Measurements from ENCODE around the gene PHLDA3.
"Not testable (repeated sequence)": the region's sequence is repeated elsewhere in the genome, so short reads cannot be mapped to it uniquely, and the experiment has no call there.

The PHLDA3 gene

DNA sequence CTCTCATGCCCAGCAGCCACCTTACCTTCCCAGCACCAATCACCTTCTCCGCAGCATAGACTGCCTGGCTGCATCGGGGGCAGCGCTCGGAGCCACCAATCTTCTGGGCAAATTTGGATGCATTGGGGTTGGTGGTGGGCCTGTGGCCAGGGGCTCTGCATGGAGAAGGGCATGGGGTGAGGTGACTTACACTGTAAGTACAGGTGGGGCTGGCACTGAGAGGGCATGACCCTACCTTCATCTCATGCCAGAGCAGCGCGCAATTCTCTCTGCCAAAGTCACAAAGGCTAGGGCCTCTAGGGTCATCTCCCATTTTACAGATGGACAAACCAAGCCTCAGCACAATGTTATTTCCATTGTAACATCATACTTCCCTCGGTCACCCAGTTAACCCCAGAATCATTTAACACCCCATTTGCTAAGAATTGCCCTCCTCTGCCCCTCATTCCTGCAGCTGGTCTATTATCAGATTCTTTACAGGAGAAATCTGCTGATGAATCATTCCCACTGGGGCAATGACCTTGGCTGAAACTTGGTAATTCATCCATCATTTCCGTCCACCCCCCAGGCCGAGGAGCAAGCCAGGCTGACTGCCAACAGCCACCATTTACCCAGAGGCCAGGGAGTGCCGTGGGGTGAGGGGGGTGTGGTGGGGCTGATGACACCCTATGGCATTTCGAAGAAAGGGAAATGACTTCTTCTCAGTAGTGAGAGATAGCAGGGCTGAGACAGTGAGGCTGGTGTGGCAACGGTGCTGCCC is 20.0 kb upstream of the PHLDA3 start:
- no peak overlapping the region for H3K4me3 ChIP-seq (ENCODE audit: low read depth, low read length)

GRCh38 chr1:201487742-201488141 is 18.8 kb upstream of the PHLDA3 start:
- H3K4me3 ChIP-seq (ENCODE audit: low read depth, low read length) = no peak overlapping the region

DNA sequence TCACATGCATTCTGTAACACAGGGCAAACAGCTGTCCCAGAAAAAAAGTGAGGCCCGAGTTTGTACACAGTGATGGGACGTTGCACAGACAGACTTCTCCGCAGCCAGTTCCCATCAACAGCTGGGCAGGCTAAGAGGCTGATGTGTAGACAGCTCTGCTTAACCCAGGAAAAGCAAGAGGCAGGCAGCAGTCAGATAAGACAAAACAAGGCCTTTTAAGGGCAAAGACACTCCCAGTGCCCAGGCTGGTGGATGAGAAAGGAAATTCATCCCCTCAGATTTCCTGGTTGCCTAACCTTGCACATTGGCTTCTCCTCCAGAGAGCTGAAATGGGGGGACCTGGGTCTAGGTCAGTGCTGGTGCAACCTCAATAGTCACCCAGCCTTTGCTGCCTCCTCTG is 17.2 kb upstream of the PHLDA3 start:
- no peak overlapping the region for H3K4me3 ChIP-seq (ENCODE audit: low read depth, low read length)

DNA sequence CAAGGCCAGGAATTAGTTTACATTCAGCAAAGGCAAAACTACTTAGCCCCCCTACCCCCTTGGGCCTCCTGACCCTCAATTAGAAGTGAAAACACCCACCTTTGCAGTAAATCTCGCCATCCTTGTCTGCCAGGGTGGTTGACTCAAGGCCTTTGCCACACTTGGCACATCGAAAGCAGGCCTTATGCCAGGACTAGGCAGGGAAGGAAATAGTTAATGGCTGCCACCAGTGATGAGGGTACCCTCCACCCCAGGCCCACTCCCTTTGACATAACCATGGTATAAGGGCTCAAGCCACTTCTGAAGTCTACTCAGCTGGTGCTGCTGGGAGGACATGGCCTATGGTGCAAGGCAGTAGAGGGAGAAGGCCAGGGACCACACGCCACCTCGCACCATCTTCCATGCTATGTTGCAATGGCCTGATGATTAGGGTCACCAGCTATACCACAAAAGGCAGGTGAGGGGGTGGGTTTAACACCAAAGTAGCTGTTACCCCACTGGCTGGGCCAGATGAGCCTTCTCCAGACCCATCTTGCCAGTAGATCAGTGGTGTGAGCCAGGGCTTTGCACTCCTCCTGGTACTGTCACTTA is 16.3 kb upstream of the PHLDA3 start:
- no peak overlapping the region for H3K4me3 ChIP-seq (ENCODE audit: low read depth, low read length)

DNA sequence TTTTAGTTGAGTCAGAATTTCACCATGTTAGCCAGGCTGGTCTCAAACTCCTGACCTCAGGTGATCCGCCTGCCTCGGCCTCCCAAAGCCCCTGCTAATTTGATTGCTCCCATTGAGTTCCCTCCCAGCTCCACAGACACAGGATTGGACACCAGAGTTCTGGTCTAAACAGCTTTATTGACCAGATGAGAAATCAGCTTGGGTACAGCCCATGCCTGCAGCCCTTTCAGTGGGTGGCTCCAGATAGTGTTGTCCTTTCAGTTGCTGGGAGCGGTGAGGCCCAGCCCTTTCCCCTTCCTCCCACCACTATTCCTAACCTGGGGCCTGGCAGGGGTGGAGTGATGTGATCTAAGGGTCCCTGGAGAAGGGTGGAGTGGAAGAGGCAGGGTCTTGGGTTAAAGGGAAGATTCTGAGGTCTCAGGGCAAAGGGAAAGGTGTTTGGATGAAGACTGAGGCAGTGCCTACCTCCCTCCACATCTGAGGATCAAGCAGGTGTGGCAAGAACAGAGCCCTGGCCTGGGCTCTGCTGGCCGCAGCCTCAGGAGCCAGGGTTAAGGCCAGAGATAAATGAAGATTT is 14.5 kb upstream of the PHLDA3 start:
- H3K4me3 ChIP-seq (ENCODE audit: low read depth, low read length) = no peak overlapping the region

- H3K4me3 ChIP-seq (ENCODE audit: low read depth, low read length) = no peak overlapping the region
These were observed 13.8 kb upstream of the PHLDA3 start for GRCh38 chr1:201482755-201483154.

DNA sequence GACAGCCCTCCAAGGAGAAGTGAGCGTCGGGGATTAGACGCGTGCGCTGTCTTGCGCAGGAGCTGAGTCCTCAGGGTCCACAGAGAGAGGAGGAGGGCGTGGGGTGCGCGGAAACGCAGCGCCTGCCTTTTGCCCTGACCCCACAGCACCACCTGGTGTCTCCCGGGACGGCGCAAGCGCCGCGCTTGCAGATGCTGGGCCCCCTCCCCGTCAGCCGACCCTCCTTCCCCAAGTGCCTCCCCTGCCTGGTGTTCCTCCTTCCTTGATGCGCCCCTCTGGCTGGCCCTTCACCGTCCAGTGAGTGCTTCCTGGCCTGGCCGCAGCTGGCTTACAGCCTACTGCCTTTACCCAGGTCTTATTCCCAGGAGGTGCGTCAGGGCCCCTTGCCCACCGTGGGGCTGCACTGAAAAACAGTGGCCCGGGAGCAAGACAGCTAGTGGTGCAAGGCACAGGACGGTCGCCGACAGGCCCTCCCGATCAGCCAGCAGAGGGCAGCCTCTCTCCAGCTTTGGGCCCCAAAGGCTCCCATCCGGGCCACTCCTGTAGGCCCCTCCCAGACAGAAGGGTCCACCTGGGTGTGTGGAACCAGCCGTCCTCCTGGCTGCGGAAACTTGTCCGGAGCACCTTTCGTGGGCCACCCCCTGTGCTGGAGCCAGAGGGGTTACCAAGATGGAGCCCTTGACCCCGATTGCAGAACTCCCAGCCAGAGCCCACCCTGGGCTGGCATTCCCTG is 12.9 kb upstream of the PHLDA3 start:
- H3K4me3 ChIP-seq (ENCODE audit: low read depth, low read length) = peak overlapping the region; percentile 13

GRCh38 chr1:201481004-201481380 is 12.0 kb upstream of the PHLDA3 start:
- peak overlapping the region; percentile 13 for H3K4me3 ChIP-seq (ENCODE audit: low read depth, low read length)

- H3K4me3 ChIP-seq (ENCODE audit: low read depth, low read length) = peak overlapping the region; percentile 10
These were observed 11.4 kb upstream of the PHLDA3 start for GRCh38 chr1:201480231-201481003.

GRCh38 chr1:201479201-201479730 is 10.3 kb upstream of the PHLDA3 start:
- H3K4me3 ChIP-seq (ENCODE audit: low read depth, low read length) = no peak overlapping the region

DNA sequence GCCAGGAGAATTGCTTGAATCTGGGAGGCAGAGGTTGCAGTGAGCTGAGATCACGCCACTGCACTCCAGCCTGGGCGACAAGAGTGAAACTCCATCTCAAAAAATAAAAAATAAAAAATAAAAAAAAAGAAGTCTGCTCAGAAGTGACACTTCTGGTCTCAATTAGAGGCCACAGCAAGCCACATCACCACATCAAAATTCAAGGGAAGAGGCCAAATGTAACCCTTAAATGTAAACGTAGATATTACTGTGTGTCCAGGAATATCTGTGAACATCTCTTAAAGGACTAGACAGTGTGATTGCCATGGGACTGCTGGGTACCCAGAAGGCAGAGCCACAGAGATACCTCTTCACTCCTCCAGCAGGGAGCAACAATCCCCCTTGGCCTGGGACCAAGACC is 9.7 kb upstream of the PHLDA3 start:
- not testable (repeated sequence) for H3K4me3 ChIP-seq (ENCODE audit: low read depth, low read length)

DNA sequence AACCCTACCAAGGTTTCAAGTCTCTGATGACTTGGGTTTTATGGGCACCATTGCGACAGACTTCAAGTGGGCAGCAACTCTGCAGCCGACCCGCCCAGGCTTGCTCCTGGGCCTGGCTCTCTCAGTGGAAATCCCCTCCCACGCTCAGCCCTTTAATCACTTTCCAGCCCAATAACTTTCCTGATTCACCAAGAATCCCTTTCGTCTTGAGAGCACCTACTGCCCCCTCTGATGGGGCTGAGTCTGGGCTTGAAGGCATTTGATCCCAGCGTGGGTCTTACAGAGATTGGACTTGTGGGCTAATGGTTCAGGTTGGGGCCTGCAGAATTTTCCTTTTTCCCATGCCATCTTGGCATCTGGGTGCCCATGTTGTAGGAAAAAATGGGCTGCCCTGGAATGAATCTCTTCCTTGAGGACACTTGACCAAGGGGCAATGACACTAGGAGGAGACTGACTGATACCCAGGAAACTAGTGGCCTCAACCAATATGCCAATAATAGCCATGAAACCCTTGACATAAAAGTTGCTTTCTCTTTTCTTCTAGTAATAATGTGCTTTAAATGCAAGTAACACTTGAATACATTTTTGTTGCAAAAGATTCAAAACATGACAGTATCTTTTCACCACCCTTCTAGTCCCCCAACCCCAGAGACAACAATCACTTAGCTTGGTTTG is 7.8 kb upstream of the PHLDA3 start:
- H3K4me3 ChIP-seq (ENCODE audit: low read depth, low read length) = no peak overlapping the region

DNA sequence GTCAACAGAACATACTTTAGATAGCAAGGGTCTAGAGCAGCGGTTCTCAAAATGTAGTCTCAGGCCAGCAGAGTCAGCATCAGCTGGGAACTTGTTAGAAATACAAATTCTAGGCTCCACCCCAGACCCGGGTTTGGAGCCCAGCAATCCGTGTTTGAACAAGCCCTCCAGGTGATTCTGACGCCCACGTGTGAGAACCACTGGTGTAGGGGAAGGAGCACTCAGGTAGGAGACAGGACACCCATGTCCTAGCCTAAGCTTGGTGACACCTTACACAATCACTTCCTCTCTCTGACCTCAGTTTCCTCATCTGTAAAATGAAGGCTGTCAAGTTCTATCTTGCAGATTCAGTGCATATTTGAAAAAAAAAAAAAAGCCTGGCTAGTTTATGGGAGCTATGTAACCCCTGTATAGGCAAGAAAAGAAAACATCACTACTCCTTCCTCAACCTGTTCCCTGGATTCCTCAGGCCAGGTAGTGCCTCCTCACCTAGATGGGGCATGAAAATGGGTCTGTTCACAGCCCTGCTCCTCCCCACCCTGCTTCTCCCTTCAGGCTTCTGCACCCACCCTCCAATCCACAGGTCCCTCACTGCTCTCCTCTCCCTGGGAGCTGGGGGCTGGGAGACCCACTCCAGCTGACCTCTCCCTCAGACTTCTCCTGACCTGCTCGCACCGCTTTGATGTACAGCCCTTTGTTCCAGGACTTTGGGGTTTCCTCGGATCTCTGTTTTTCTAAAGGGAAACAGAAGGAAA is 7.1 kb upstream of the PHLDA3 start:
- no peak overlapping the region for H3K4me3 ChIP-seq (ENCODE audit: low read depth, low read length)

GRCh38 chr1:201475130-201475529 is 6.1 kb upstream of the PHLDA3 start:
- no peak overlapping the region for H3K4me3 ChIP-seq (ENCODE audit: low read depth, low read length)

- H3K4me3 ChIP-seq (ENCODE audit: low read depth, low read length) = no peak overlapping the region
These were observed 4.3 kb upstream of the PHLDA3 start for GRCh38 chr1:201473296-201473695.

DNA sequence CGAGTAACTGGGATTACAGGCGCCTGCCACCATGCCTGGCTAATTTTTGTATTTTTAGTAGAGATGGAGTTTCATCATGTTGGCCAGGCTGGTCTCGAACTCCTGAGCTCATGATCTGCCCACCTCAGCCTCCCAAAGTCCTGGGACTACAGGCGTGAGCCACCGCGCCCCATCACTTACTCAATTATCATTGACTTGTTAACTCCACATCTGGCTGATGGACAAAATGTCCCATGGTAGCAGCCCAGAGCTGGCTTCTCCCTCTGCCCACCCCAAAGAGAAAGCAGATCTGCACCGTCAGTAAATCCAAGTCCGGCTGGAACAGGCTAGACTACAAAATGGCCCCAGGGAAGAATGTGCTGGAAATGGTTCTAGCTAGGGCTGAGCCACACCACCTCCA is 3.3 kb upstream of the PHLDA3 start:
- H3K4me3 ChIP-seq (ENCODE audit: low read depth, low read length) = not testable (repeated sequence)

- H3K4me3 ChIP-seq (ENCODE audit: low read depth, low read length) = no peak overlapping the region
These were observed 2.8 kb upstream of the PHLDA3 start for GRCh38 chr1:201471772-201472171.

- no peak overlapping the region for H3K4me3 ChIP-seq (ENCODE audit: low read depth, low read length)
These were observed 1.6 kb upstream of the PHLDA3 start for GRCh38 chr1:201470581-201470980.

GRCh38 chr1:201469645-201470074 is 672 bp upstream of the PHLDA3 start:
- H3K4me3 ChIP-seq (ENCODE audit: low read depth, low read length) = peak overlapping the region; percentile 82

GRCh38 chr1:201468501-201468843 is 516 bp downstream of the PHLDA3 start:
- H3K4me3 ChIP-seq (ENCODE audit: low read depth, low read length) = peak overlapping the region; percentile 82
